ENCODE measurements around the gene RFWD3. TPM values are rescaled to one million over a fixed set of nuclear protein-coding genes. Genes with fewer than 3 reads are reported as not detected.

Gene RFWD3
- total and polyA plus RNA-seq, 2 of the 13 experiments (the other 11 are each of a cell fraction or from before 2014, with no cell fraction given), result 23.4 to 62.6 TPM

DNA sequence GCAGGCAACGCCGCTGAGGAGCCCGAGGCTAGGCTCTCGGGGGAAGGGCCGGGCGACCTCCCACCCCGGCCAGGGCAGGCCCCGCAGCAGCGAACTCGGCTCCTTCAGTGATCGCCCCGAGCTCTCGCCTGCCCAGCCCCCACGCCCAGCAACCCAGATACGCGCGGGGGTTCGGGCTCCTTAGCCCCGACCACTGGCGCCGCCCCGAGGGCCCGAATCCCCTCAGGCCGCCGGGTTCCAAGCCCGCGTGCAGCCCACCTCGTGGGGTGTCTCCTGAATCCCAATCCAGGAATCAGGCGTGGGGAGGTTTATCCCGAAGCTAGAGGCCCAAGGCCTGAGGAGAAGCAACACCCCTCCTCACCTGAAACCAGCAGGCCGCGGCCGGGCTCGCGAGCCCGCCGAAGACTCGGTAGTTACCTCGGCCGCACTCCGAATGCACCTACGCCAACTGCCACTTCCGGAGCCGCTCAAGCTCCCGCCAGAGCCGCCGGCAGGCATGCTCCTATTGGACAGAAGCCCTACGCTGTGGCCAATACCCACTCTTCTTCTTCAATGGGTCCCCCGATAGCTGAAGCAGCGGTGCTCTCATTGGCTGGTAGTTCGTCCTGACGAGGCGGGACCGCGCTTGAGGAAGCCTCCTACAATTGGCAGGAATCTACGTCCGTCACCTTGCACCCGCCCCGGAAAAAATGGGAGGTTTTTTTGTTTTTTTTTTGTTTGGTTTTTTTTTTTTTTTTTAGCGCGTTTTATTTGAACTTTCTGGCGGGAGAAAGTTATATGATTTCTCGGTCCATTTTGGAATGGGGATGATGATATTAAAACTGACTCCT lies at the start of gene RFWD3 (continued):
- TF ChIP-seq ZFP36L1 (CRISPR knock-in tag; IDR thresholded peaks at IDR 0.05) (0 out of 2 replicates have a peak, but pooled peaks have one; percentile 63), MEIS2 (CRISPR knock-in tag; IDR thresholded peaks at IDR 0.05) (no peak), ZNF615 (CRISPR knock-in tag; IDR thresholded peaks at IDR 0.05; ENCODE audit: borderline replicate concordance) (no peak), TBX3 (IDR thresholded peaks at IDR 0.05; ENCODE audit: borderline replicate concordance) (no peak), RBAK (CRISPR knock-in tag; IDR thresholded peaks at IDR 0.05) (no peak), ZNF577 (CRISPR knock-in tag; IDR thresholded peaks at IDR 0.05; ENCODE audit: borderline replicate concordance, low read depth) (peak; percentile 78; the same call in 1 of the 2 replicates), ZNF550 (CRISPR knock-in tag; IDR thresholded peaks at IDR 0.05; ENCODE audit: borderline replicate concordance) (no peak), MAFF (IDR thresholded peaks at IDR 0.05; ENCODE audit: low read depth, low read length) (0 out of 2 replicates have a peak, but pooled peaks have one; percentile 16), NCOR1 (IDR thresholded peaks at IDR 0.05; ENCODE audit: borderline replicate concordance, low read length) (no peak), ZNF124 (CRISPR knock-in tag; IDR thresholded peaks at IDR 0.05) (peak; percentile 89; the same call in 1 of the 2 replicates), NFKB2 (CRISPR knock-in tag; IDR thresholded peaks at IDR 0.05; ENCODE audit: borderline replicate concordance) (peak; percentile 90; the same call in 1 of the 2 replicates), NFRKB (IDR thresholded peaks at IDR 0.05) (no peak), ZNF567 (CRISPR knock-in tag; IDR thresholded peaks at IDR 0.05; ENCODE audit: borderline replicate concordance) (peak; percentile 85; the same call in 1 of the 2 replicates), ZNF790 (CRISPR knock-in tag; IDR thresholded peaks at IDR 0.05; ENCODE audit: borderline replicate concordance) (no peak; the same call in 1 of the 2 replicates), KLF9 (CRISPR knock-in tag; IDR thresholded peaks at IDR 0.05; ENCODE audit: low read depth) (peak; percentile 64; the same call in 1 of the 2 replicates), ZNF569 (CRISPR knock-in tag; IDR thresholded peaks at IDR 0.05; ENCODE audit: borderline replicate concordance) (peak; percentile 84; the same call in 1 of the 2 replicates), ZNF138 (CRISPR knock-in tag; IDR thresholded peaks at IDR 0.05; ENCODE audit: low read depth) (peak; percentile 53; the same call in 1 of the 2 replicates), JUN (CRISPR knock-in tag; IDR thresholded peaks at IDR 0.05) (0 out of 2 replicates have a peak, but pooled peaks have one; percentile 36)
- TF ChIP-seq, protein P1, sequence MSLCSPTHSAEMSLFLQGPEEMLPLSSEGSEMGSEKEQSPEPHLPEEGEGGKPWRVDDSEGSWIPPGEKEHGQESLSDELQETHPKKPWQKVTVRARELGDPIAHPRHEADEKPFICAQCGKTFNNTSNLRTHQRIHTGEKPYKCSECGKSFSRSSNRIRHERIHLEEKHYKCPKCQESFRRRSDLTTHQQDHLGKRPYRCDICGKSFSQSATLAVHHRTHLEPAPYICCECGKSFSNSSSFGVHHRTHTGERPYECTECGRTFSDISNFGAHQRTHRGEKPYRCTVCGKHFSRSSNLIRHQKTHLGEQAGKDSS (CRISPR knock-in tag; IDR thresholded peaks at IDR 0.05; ENCODE audit: borderline replicate concordance, low read depth), result peak; percentile 91; the same call in 1 of the 2 replicates
- TF ChIP-seq, protein P2, sequence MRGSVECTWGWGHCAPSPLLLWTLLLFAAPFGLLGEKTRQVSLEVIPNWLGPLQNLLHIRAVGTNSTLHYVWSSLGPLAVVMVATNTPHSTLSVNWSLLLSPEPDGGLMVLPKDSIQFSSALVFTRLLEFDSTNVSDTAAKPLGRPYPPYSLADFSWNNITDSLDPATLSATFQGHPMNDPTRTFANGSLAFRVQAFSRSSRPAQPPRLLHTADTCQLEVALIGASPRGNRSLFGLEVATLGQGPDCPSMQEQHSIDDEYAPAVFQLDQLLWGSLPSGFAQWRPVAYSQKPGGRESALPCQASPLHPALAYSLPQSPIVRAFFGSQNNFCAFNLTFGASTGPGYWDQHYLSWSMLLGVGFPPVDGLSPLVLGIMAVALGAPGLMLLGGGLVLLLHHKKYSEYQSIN (CRISPR knock-in tag; IDR thresholded peaks at IDR 0.05; ENCODE audit: borderline replicate concordance), result no peak
- TF ChIP-seq, protein P3, sequence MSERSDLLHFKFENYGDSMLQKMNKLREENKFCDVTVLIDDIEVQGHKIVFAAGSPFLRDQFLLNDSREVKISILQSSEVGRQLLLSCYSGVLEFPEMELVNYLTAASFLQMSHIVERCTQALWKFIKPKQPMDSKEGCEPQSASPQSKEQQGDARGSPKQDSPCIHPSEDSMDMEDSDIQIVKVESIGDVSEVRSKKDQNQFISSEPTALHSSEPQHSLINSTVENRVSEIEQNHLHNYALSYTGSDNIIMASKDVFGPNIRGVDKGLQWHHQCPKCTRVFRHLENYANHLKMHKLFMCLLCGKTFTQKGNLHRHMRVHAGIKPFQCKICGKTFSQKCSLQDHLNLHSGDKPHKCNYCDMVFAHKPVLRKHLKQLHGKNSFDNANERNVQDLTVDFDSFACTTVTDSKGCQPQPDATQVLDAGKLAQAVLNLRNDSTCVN (CRISPR knock-in tag; IDR thresholded peaks at IDR 0.05; ENCODE audit: borderline replicate concordance), result no peak
- TF ChIP-seq, protein P4, sequence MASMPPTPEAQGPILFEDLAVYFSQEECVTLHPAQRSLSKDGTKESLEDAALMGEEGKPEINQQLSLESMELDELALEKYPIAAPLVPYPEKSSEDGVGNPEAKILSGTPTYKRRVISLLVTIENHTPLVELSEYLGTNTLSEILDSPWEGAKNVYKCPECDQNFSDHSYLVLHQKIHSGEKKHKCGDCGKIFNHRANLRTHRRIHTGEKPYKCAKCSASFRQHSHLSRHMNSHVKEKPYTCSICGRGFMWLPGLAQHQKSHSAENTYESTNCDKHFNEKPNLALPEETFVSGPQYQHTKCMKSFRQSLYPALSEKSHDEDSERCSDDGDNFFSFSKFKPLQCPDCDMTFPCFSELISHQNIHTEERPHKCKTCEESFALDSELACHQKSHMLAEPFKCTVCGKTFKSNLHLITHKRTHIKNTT (CRISPR knock-in tag; IDR thresholded peaks at IDR 0.05), result no peak

Measured in HepG2 (cell line).